PC-3 (cell line): Measurements from ENCODE around the gene STPG2.

Experiments used
- CTCF ChIP-seq: fragments of 300-600 bp; sonication (generic); conservative IDR thresholded peaks from 2 replicates; pipeline ENCODE4 v1.5.1; 2017; ENCODE audit warnings: antibody characterized with exemption, low read depth, mild to moderate bottlenecking, low read length
- EZH2phosphoT487 ChIP-seq: fragments of 300-600 bp; sonication (generic); IDR thresholded peaks from 2 replicates; pipeline ENCODE4 v1.6.1; 2018; ENCODE audit warnings: mild to moderate bottlenecking, antibody characterized with exemption, low read length, borderline replicate concordance

- TF ChIP-seq CTCF, result no peak
- no peak for TF ChIP-seq EZH2phosphoT487
These were observed 558.0 kb downstream of the STPG2 start for GRCh38 chr4:97585274-97585673.
